ENCODE data around the gene ADAM10. TPM values are rescaled to one million over a fixed set of nuclear protein-coding genes. Genes with fewer than 3 reads are reported as not detected.

Gene ADAM10
- total RNA-seq, 1 donor from 2014 or later, result 147 TPM

- H3K9me3 Mint-ChIP-seq (ENCODE audit: low read depth), result no peaks in the 10 kb centered on the region
- no peaks in the 10 kb centered on the region for H3K36me3 Mint-ChIP-seq (ENCODE audit: low read depth)
- no peaks in the 10 kb centered on the region for H3K27me3 Mint-ChIP-seq (ENCODE audit: low read depth)
- no peak for TF ChIP-seq CTCF (IDR thresholded peaks at IDR 0.05)
- H3K27ac Mint-ChIP-seq (ENCODE audit: unreplicated experiment), result no peak overlapping the region
- H3K4me1 Mint-ChIP-seq (ENCODE audit: low read depth), result peaks cover 42% of the 10 kb centered on the region
- H3K4me3 Mint-ChIP-seq (ENCODE audit: unreplicated experiment), result no peak overlapping the region
- no peak for DNase-seq (ENCODE audit: low spot score)
Measured at GRCh38 chr15:58736018-58736643, 13.4 kb downstream of the ADAM10 start.

- no peaks in the 10 kb centered on the region for H3K9me3 Mint-ChIP-seq (ENCODE audit: low read depth)
- no peak overlapping the region for H3K27ac Mint-ChIP-seq (ENCODE audit: unreplicated experiment)
- peaks cover 49% of the 10 kb centered on the region for H3K4me1 Mint-ChIP-seq (ENCODE audit: low read depth)
- TF ChIP-seq CTCF (IDR thresholded peaks at IDR 0.05), result no peak
- H3K4me3 Mint-ChIP-seq (ENCODE audit: unreplicated experiment), result no peak overlapping the region
- H3K27me3 Mint-ChIP-seq (ENCODE audit: low read depth), result no peaks in the 10 kb centered on the region
- H3K36me3 Mint-ChIP-seq (ENCODE audit: low read depth), result no peaks in the 10 kb centered on the region
- DNase-seq (ENCODE audit: low spot score), result no peak
Measured at GRCh38 chr15:58734859-58735258, 14.6 kb downstream of the ADAM10 start.

GRCh38 chr15:58732625-58733363 is 16.7 kb downstream of the ADAM10 start:
- Mint-ChIP-seq H3K9me3 (ENCODE audit: low read depth) (no peaks in the 10 kb centered on the region), H3K27me3 (ENCODE audit: low read depth) (no peaks in the 10 kb centered on the region), H3K4me3 (ENCODE audit: unreplicated experiment) (no peak overlapping the region), H3K4me1 (ENCODE audit: low read depth) (peaks cover 40% of the 10 kb centered on the region), H3K27ac (ENCODE audit: unreplicated experiment) (peak overlapping the region; percentile 88), H3K36me3 (ENCODE audit: low read depth) (no peaks in the 10 kb centered on the region)
- DNase-seq (ENCODE audit: low spot score), result no peak
- TF ChIP-seq CTCF (IDR thresholded peaks at IDR 0.05), result no peak

- no peak for DNase-seq (ENCODE audit: low spot score)
- H3K27me3 Mint-ChIP-seq (ENCODE audit: low read depth), result no peaks in the 10 kb centered on the region
- H3K9me3 Mint-ChIP-seq (ENCODE audit: low read depth), result no peaks in the 10 kb centered on the region
- TF ChIP-seq CTCF (IDR thresholded peaks at IDR 0.05), result no peak
- H3K27ac Mint-ChIP-seq (ENCODE audit: unreplicated experiment), result peak overlapping the region; percentile 88
- H3K4me1 Mint-ChIP-seq (ENCODE audit: low read depth), result peaks cover 37% of the 10 kb centered on the region
- no peaks in the 10 kb centered on the region for H3K36me3 Mint-ChIP-seq (ENCODE audit: low read depth)
- H3K4me3 Mint-ChIP-seq (ENCODE audit: unreplicated experiment), result no peak overlapping the region
Measured at GRCh38 chr15:58731756-58732535, 17.6 kb downstream of the ADAM10 start.

GRCh38 chr15:58726867-58727266 is 22.6 kb downstream of the ADAM10 start:
- no peak for DNase-seq (ENCODE audit: low spot score)
- Mint-ChIP-seq H3K36me3 (ENCODE audit: low read depth) (no peaks in the 10 kb centered on the region), H3K4me3 (ENCODE audit: unreplicated experiment) (no peak overlapping the region), H3K4me1 (ENCODE audit: low read depth) (peaks cover 48% of the 10 kb centered on the region), H3K27me3 (ENCODE audit: low read depth) (no peaks in the 10 kb centered on the region), H3K9me3 (ENCODE audit: low read depth) (no peaks in the 10 kb centered on the region), H3K27ac (ENCODE audit: unreplicated experiment) (no peak overlapping the region)
- no peak for TF ChIP-seq CTCF (IDR thresholded peaks at IDR 0.05)
